ENCODE measurements around the gene IL2RA.

DNA sequence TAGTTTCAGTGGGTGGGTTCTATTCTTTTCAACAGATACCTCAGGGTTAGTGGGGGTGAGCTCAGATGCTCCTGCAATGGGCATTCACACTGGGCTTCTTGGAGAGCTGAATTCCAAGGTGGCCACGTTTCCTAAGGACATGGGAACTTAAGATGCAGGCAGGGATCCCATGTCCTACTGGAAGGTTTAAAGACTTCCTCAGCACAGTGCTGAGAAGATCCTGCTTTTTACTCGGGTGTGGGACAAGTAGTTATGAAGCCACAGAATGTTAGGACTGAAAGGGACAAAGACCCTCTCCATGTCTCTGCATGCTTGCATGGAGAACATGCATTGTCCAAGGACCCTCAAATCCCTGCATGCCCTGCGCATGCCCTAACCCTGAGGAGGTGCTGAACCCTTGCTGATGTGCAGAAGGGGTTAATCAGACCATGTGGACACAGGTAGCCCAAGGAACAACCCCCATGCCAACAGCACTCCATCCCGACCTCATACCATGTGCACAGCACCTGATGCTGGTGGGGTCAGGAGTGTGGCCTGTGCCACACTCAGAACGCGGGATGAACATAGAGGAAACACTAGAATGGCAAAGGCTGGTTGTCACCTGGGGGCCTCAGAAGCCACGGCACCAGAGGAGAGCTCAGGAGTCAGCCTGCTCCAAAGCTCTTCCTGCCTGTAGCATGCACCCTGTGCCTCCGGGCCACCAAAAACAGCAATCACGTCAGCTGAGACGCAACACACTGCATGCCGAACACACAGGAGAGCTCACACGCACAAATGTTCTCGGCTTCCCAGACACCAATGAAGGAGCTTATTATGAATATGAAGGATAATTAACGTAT is 15.2 kb downstream of the IL2RA start:
- TF ChIP-seq, protein P1, sequence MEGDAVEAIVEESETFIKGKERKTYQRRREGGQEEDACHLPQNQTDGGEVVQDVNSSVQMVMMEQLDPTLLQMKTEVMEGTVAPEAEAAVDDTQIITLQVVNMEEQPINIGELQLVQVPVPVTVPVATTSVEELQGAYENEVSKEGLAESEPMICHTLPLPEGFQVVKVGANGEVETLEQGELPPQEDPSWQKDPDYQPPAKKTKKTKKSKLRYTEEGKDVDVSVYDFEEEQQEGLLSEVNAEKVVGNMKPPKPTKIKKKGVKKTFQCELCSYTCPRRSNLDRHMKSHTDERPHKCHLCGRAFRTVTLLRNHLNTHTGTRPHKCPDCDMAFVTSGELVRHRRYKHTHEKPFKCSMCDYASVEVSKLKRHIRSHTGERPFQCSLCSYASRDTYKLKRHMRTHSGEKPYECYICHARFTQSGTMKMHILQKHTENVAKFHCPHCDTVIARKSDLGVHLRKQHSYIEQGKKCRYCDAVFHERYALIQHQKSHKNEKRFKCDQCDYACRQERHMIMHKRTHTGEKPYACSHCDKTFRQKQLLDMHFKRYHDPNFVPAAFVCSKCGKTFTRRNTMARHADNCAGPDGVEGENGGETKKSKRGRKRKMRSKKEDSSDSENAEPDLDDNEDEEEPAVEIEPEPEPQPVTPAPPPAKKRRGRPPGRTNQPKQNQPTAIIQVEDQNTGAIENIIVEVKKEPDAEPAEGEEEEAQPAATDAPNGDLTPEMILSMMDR (IDR thresholded peaks at IDR 0.05; ENCODE audit: extremely low read depth in 1 of 2, insufficient read depth in 1 of 2, low read depth in 1 of 2, low read length in 2 of 2) = no peak
- no peak for TF ChIP-seq POLR2A (IDR thresholded peaks at IDR 0.05; ENCODE audit: low read depth, low read length)

Measured in endothelial cell of umbilical vein (primary cell).